H1 (cell line): ENCODE data around the gene DCANP1. TPM values are rescaled to one million over a fixed set of nuclear protein-coding genes. Genes with fewer than 3 reads are reported as not detected.

Experiments used
- CTCF ChIA-PET: fragments of 300-600 bp; sonication (Branson Sonifier 250); formaldehyde crosslinking; loops from one replicate; lab custom pipeline; 2021; ENCODE audit not compliant: partially characterized antibody; lab: Charles Lee
- POLR2A ChIA-PET: fragments of 300-600 bp; sonication (Branson Sonifier 250); formaldehyde crosslinking; loops from one replicate; lab custom pipeline; 2021; ENCODE audit warnings: inconsistent platforms; ENCODE audit not compliant: partially characterized antibody; lab: Charles Lee
- DNase-seq, 2 experiments: peaks; one replicate each; pipeline versions ENCODE4 v3.0.0 to v3.0.0-alpha.2; 2010 to 2022; ENCODE audit warnings: low spot score in 2 of 2, low read depth in 1 of 2, mixed read lengths in 1 of 2
- FAIRE-seq: peaks from 2 replicates; lab custom pipeline; 2011; peaks lifted over from hg19 to GRCh38; lab: Jason Lieb, UNC
- H2AFZ ChIP-seq: 2 replicates; pipeline ENCODE4 v1.8.1; 2012; ENCODE audit warnings: low read length, inconsistent platforms
- H2AK5ac ChIP-seq: 2 replicates; pipeline ENCODE4 v1.6.1; 2013; ENCODE audit warnings: low read depth, low read length
- H2BK120ac ChIP-seq: replicated peaks from 2 replicates; pipeline ENCODE3; 2013; ENCODE audit warnings: low read depth, low read length, inconsistent platforms
- H2BK12ac ChIP-seq: 2 replicates; pipeline ENCODE4 v1.6.1; 2013; ENCODE audit warnings: low read depth, low read length
- H2BK15ac ChIP-seq: 2 replicates; pipeline ENCODE4 v1.6.1; 2013; ENCODE audit warnings: low read length
- H2BK20ac ChIP-seq: 2 replicates; pipeline ENCODE4 v1.6.1; 2013; ENCODE audit warnings: low read length
- H2BK5ac ChIP-seq: 2 replicates; pipeline ENCODE4 v1.6.1; 2013; ENCODE audit warnings: low read depth, low read length
- H3K14ac ChIP-seq: 2 replicates; pipeline ENCODE4 v1.6.1; 2013; ENCODE audit warnings: inconsistent platforms; ENCODE audit not compliant: insufficient read length
- H3K18ac ChIP-seq: 2 replicates; pipeline ENCODE4 v1.6.1; 2013; ENCODE audit warnings: low read length; ENCODE audit errors: extremely low read depth
- H3K23ac ChIP-seq: 2 replicates; pipeline ENCODE4 v1.6.1; 2013; ENCODE audit warnings: inconsistent platforms; ENCODE audit not compliant: insufficient read length
- H3K23me2 ChIP-seq: 2 replicates; pipeline ENCODE4 v1.6.1; 2013; ENCODE audit warnings: low read depth, low read length
- H3K27ac ChIP-seq: 2 replicates; pipeline ENCODE4 v1.6.1; 2011; ENCODE audit warnings: low read depth, low read length, inconsistent platforms
- H3K27me3 ChIP-seq, 4 experiments: replicated peaks in 1 of 4; 1 replicate in 1 of 4; 2 replicates in 3 of 4; pipeline versions ENCODE4 v1.6.1 to v1.8.1; 2011 to 2013; ENCODE audit warnings: low read length in 3 of 4, mild to moderate bottlenecking in 3 of 4, inconsistent platforms in 2 of 4, mixed read lengths in 2 of 4, moderate library complexity in 1 of 4; ENCODE audit not compliant: control insufficient read depth in 3 of 4, insufficient read depth in 3 of 4; ENCODE audit errors: extremely low read depth in 1 of 4
- H3K36me3 ChIP-seq, 4 experiments: 2 replicates each; pipeline versions ENCODE4 v1.6.1 to v1.8.1; 2011 to 2013; ENCODE audit warnings: mild to moderate bottlenecking in 4 of 4, low read length in 3 of 4, moderate library complexity in 2 of 4, control low read depth in 1 of 4, inconsistent platforms in 1 of 4; ENCODE audit not compliant: insufficient read depth in 4 of 4, control insufficient read depth in 2 of 4
- H3K4ac ChIP-seq: replicated peaks from 2 replicates; pipeline ENCODE3; 2013; ENCODE audit warnings: low read length, low read depth, mixed read lengths, inconsistent platforms; ENCODE audit not compliant: insufficient read length
- H3K4me1 ChIP-seq, 4 experiments: replicated peaks in 1 of 4; 1 replicate in 1 of 4; 2 replicates in 3 of 4; pipeline versions ENCODE4 v1.6.1 to v1.8.1; 2011 to 2013; ENCODE audit warnings: low read length in 3 of 4, inconsistent platforms in 2 of 4, mixed read lengths in 1 of 4; ENCODE audit not compliant: insufficient read depth in 4 of 4, control insufficient read depth in 3 of 4
- H3K4me2 ChIP-seq, 2 experiments: 2 replicates each; pipeline versions ENCODE4 v1.6.1 to v1.8.1; 2011 to 2013; ENCODE audit warnings: low read depth in 2 of 2, low read length in 2 of 2, control low read depth in 1 of 2, inconsistent platforms in 1 of 2, mild to moderate bottlenecking in 1 of 2; ENCODE audit not compliant: insufficient read depth in 1 of 2
- H3K4me3 ChIP-seq, 4 experiments: fragments of 200-600, 300-600 bp in 1 of 4; sonication (generic), shearing (Covaris generic), sonication (Bioruptor Twin) in 1 of 4; 2 replicates each; pipeline versions ENCODE4 v1.5.1 to v1.8.1; 2011 to 2016; ENCODE audit warnings: low read length in 4 of 4, low read depth in 3 of 4, control low read depth in 2 of 4, inconsistent platforms in 2 of 4, mild to moderate bottlenecking in 2 of 4, mixed read lengths in 1 of 4, moderate library complexity in 1 of 4; ENCODE audit not compliant: insufficient read depth in 2 of 4; ENCODE audit errors: extremely low read depth in 1 of 4
- H3K56ac ChIP-seq: replicated peaks from 2 replicates; pipeline ENCODE3; 2013; ENCODE audit warnings: low read depth, mild to moderate bottlenecking, mixed read lengths, low read length, inconsistent platforms; ENCODE audit not compliant: insufficient read length
- H3K79me1 ChIP-seq: 2 replicates; pipeline ENCODE4 v1.6.1; 2013; ENCODE audit warnings: low read depth, low read length, control low read depth
- H3K79me2 ChIP-seq, 2 experiments: 2 replicates each; pipeline versions ENCODE4 v1.6.1 to v1.8.1; 2012 to 2013; ENCODE audit warnings: low read length in 2 of 2, mild to moderate bottlenecking in 2 of 2, inconsistent platforms in 1 of 2; ENCODE audit not compliant: insufficient read depth in 2 of 2, control insufficient read depth in 1 of 2
- H3K9ac ChIP-seq, 4 experiments: replicated peaks in 1 of 4; 1 replicate in 1 of 4; 2 replicates in 3 of 4; pipeline versions ENCODE4 v1.6.1 to v1.8.1; 2011 to 2013; ENCODE audit warnings: low read depth in 3 of 4, low read length in 3 of 4, control low read depth in 2 of 4, mild to moderate bottlenecking in 2 of 4, moderate library complexity in 2 of 4, inconsistent platforms in 1 of 4; ENCODE audit errors: extremely low read depth in 1 of 4
- H3K9me3 ChIP-seq, 2 experiments: 2 replicates each; pipeline versions ENCODE4 v1.6.1 to v1.8.1; 2012 to 2013; ENCODE audit warnings: mild to moderate bottlenecking in 2 of 2, moderate library complexity in 2 of 2, control low read depth in 1 of 2, inconsistent platforms in 1 of 2, low read depth in 1 of 2, low read length in 1 of 2, mixed read lengths in 1 of 2; ENCODE audit not compliant: insufficient read depth in 2 of 2
- H4K20me1 ChIP-seq, 2 experiments: replicated peaks in 1 of 2; 2 replicates each; pipeline versions ENCODE3 to v1.8.1; 2011 to 2013; ENCODE audit warnings: inconsistent platforms in 2 of 2, low read length in 2 of 2, mild to moderate bottlenecking in 1 of 2; ENCODE audit not compliant: insufficient read depth in 2 of 2, control insufficient read depth in 1 of 2
- H4K5ac ChIP-seq: 2 replicates; pipeline ENCODE4 v1.6.1; 2013; ENCODE audit warnings: low read length, low read depth, mixed read lengths, inconsistent platforms; ENCODE audit not compliant: insufficient read length
- H4K8ac ChIP-seq: 2 replicates; pipeline ENCODE4 v1.8.0; 2013; ENCODE audit warnings: mild to moderate bottlenecking, moderate library complexity, low read length, inconsistent platforms; ENCODE audit not compliant: insufficient read depth; ENCODE audit errors: extremely low read depth
- H4K91ac ChIP-seq: replicated peaks from 2 replicates; pipeline ENCODE3; 2013; ENCODE audit warnings: low read length, mixed read lengths, inconsistent platforms; ENCODE audit not compliant: insufficient read length
- CEBPB ChIP-seq: IDR thresholded peaks from 2 replicates; pipeline ENCODE4 v1.6.1; 2012; ENCODE audit warnings: low read depth, low read length
- EGR1 ChIP-seq: IDR thresholded peaks from 2 replicates; pipeline ENCODE4 v1.6.1; 2011; ENCODE audit warnings: low read depth, low read length, borderline replicate concordance
- GTF2F1 ChIP-seq: IDR thresholded peaks from 2 replicates; pipeline ENCODE4 v1.6.1; 2012; ENCODE audit warnings: low read depth, low read length, improper control_type of control experiment, borderline replicate concordance
- KDM4A ChIP-seq: IDR thresholded peaks from one replicate; pipeline ENCODE4 v1.7.1; 2012; ENCODE audit warnings: low read depth, mild to moderate bottlenecking, moderate library complexity, low read length, inconsistent platforms; ENCODE audit not compliant: severe bottlenecking
- POU5F1 ChIP-seq: IDR thresholded peaks from 2 replicates; pipeline ENCODE4 v1.6.1; 2011; ENCODE audit warnings: low read depth, mild to moderate bottlenecking, low read length, moderate library complexity
- RXRA ChIP-seq: IDR thresholded peaks from 2 replicates; pipeline ENCODE4 v1.6.1; 2011; ENCODE audit warnings: low read depth, mild to moderate bottlenecking, low read length, moderate library complexity; ENCODE audit not compliant: insufficient read depth
- SIX5 ChIP-seq: IDR thresholded peaks from 2 replicates; pipeline ENCODE4 v1.6.1; 2011; ENCODE audit warnings: mild to moderate bottlenecking, low read depth, low read length
- SP1 ChIP-seq: IDR thresholded peaks from 2 replicates; pipeline ENCODE4 v1.6.1; 2011; ENCODE audit warnings: low read depth, low read length
- SRF ChIP-seq: IDR thresholded peaks from 2 replicates; pipeline ENCODE4 v1.6.1; 2011; ENCODE audit warnings: mild to moderate bottlenecking, low read depth, low read length, moderate library complexity
- TCF12 ChIP-seq: IDR thresholded peaks from 2 replicates; pipeline ENCODE4 v1.6.1; 2011; ENCODE audit warnings: low read depth, mild to moderate bottlenecking, low read length
- YY1 ChIP-seq: IDR thresholded peaks from 2 replicates; pipeline ENCODE4 v1.6.1; 2011; ENCODE audit warnings: low read depth, mild to moderate bottlenecking, low read length
- WGBS, 2 experiments: shearing (Covaris generic) in 1 of 2; methylation state at CpG; one replicate each; pipeline versions ENCODE4 v1.1.6 to v1.1.7; 2013 to 2015; ENCODE audit warnings: low lambda C conversion rate in 2 of 2, mixed read lengths in 2 of 2, inconsistent platforms in 1 of 2, low coverage in 1 of 2, missing lambda C conversion rate in 1 of 2; ENCODE audit not compliant: insufficient replicate concordance in 2 of 2, insufficient coverage in 1 of 2, insufficient read length in 1 of 2; ENCODE audit errors: extremely low coverage in 1 of 2, missing lambda C conversion rate in 1 of 2; 5-methylcytosine and 5-hydroxymethylcytosine counted together
- polyA plus RNA-seq, 7 experiments: library from polyadenylated mRNA; depleted of rRNA in 3 of 7; stranded (reverse) in 5 of 7; unstranded in 2 of 7; fragments of >200 nt in 5 of 7; fragments of 200-250 nt in 2 of 7; gene quantifications; 1 replicate in 5 of 7; 2 replicates in 1 of 7; 4 replicates in 1 of 7; pipeline versions ENCODE4 v1.2.1 to v1.2.3, GENCODE V29; 2011 to 2013; ENCODE audit warnings: missing spikeins in 2 of 7, mixed read lengths in 2 of 7
- total RNA-seq: library from RNA; stranded (reverse); fragmentation: NEBNext Ultra II Directional; extraction: Animal tissue kit (Norgen Biotek cat#: 25700); gene quantifications from 2 replicates; pipeline ENCODE4 v1.2.1, GENCODE V29; 2021
- TF ChIP-seq, protein P1 (sequence below): IDR thresholded peaks from 2 replicates; pipeline ENCODE4 v1.6.1; 2012; ENCODE audit warnings: low read length, inconsistent platforms
- TF ChIP-seq, protein P2 (sequence below): IDR thresholded peaks from 2 replicates; pipeline ENCODE4 v1.6.1; 2012; ENCODE audit warnings: inconsistent platforms

Gene DCANP1
- total and polyA plus RNA-seq, 2 of the 8 experiments (the other 6 are each of a cell fraction or from before 2014, with no cell fraction given) = not detected

DNA sequence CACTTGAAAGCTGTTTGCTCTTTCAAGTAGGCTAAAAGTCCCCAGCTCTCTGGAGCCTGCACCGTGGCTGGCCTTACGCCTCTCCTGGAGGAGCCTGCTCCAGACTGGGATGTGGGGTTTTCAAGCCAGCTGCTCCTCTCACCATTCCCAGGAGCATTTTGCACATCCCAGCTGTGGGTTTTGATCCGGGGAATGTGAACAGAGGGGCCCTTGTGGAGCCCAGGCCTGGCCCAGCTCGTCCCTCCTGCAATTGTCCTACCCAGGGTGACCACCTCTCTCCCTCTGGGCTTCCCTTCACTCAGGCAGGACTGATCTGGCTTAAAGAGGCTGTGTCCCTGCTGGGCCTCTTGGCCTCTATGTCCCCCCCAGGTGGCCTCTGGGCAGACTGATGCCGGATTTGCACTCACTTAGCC lies 37.5 kb upstream of the DCANP1 start:
- no peaks in the 10 kb centered on the region for H3K9me3 ChIP-seq
- no peak overlapping the region for H2AFZ ChIP-seq
- H2BK15ac ChIP-seq = no peak overlapping the region
- no peak overlapping the region for H2BK120ac ChIP-seq
- no peaks in the 10 kb centered on the region for H3K79me1 ChIP-seq
- no peak overlapping the region for H3K4me3 ChIP-seq
- ChIA-PET POLR2A (no interaction called here), CTCF (interaction anchor here (0.8 to 2.4 kb wide), 5 partner anchors 18 to 70 kb away, joined by 3 to 18 read pairs (median 5); no protein-coding TSS in a partner anchor)
- no peak overlapping the region for H4K8ac ChIP-seq
- peaks cover 13% of the 10 kb centered on the region; the same call in 1 of the 2 replicates for H3K23me2 ChIP-seq
- peaks cover 50 to 97% (median 91%) of the 10 kb centered on the region in 4 experiments for H3K27me3 ChIP-seq
- H4K5ac ChIP-seq = no peak overlapping the region
- H3K18ac ChIP-seq = 0 out of 2 replicates have a peak overlapping the region, but pooled peaks have one; percentile 39
- H3K14ac ChIP-seq = no peak overlapping the region
- no peak overlapping the region for H2BK5ac ChIP-seq
- no peaks in the 10 kb centered on the region for H3K36me3 ChIP-seq
- no peaks in the 10 kb centered on the region for H3K79me2 ChIP-seq
- H3K23ac ChIP-seq = no peak overlapping the region
- peaks cover 8 to 27% of the 10 kb centered on the region in 2 experiments for H4K20me1 ChIP-seq
- H3K4ac ChIP-seq = no peak overlapping the region
- H4K91ac ChIP-seq = no peak overlapping the region
- peak overlapping the region in 1 of 2 experiments; percentile 3; a peak in 1 of 4 replicates for H3K4me2 ChIP-seq
- no peak overlapping the region for H3K9ac ChIP-seq
- no peak overlapping the region for H2BK20ac ChIP-seq
- no peak overlapping the region for H3K56ac ChIP-seq
- H3K4me1 ChIP-seq = peaks cover 0 to 20% (median 13%) of the 10 kb centered on the region in 4 experiments; a peak in 6 of 7 replicates
- FAIRE-seq = no peak
- no peak for DNase-seq
- 57% methylated on average over 5 of the region's 5 CpGs; no CpG with 5 or more reads in 1 of the 2 experiments for WGBS, 2 experiments
- no peak overlapping the region for H2BK12ac ChIP-seq
- H3K27ac ChIP-seq = no peak overlapping the region
- no peak overlapping the region for H2AK5ac ChIP-seq
- TF ChIP-seq YY1 (no peak), TCF12 (no peak), GTF2F1 (no peak), POU5F1 (no peak), SRF (no peak), SIX5 (no peak), EGR1 (no peak), RXRA (no peak), CEBPB (no peak), SP1 (no peak), KDM4A (no peak)
- TF ChIP-seq, protein P1, sequence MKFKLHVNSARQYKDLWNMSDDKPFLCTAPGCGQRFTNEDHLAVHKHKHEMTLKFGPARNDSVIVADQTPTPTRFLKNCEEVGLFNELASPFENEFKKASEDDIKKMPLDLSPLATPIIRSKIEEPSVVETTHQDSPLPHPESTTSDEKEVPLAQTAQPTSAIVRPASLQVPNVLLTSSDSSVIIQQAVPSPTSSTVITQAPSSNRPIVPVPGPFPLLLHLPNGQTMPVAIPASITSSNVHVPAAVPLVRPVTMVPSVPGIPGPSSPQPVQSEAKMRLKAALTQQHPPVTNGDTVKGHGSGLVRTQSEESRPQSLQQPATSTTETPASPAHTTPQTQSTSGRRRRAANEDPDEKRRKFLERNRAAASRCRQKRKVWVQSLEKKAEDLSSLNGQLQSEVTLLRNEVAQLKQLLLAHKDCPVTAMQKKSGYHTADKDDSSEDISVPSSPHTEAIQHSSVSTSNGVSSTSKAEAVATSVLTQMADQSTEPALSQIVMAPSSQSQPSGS = no peak
- TF ChIP-seq, protein P2, sequence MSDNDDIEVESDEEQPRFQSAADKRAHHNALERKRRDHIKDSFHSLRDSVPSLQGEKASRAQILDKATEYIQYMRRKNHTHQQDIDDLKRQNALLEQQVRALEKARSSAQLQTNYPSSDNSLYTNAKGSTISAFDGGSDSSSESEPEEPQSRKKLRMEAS = no peak
